GM12874 (cell line): ENCODE results near the gene CENPK.

Source experiments
- CTCF ChIP-seq: IDR thresholded peaks from 2 replicates; pipeline ENCODE4 v1.5.1; 2011; ENCODE audit warnings: low read depth, mild to moderate bottlenecking, control low read depth, low read length, moderate library complexity; ENCODE audit not compliant: insufficient read depth

The CENPK gene

GRCh38 chr5:65563777-65564176 lies 809 bp upstream of the CENPK start:
- no peak for TF ChIP-seq CTCF

- no peak for TF ChIP-seq CTCF
Observed at GRCh38 chr5:65556718-65557117, 6.2 kb downstream of the CENPK start.

- TF ChIP-seq CTCF = no peak
Observed at GRCh38 chr5:65556181-65556580, 6.8 kb downstream of the CENPK start.

- no peak for TF ChIP-seq CTCF
Observed at GRCh38 chr5:65555287-65555686, 7.7 kb downstream of the CENPK start.

- no peak for TF ChIP-seq CTCF
Observed at GRCh38 chr5:65553941-65554340, 9.0 kb downstream of the CENPK start.

- no peak for TF ChIP-seq CTCF
Observed at GRCh38 chr5:65548281-65548680, 14.7 kb downstream of the CENPK start.

- no peak for TF ChIP-seq CTCF
Observed at GRCh38 chr5:65546141-65546540, 16.8 kb downstream of the CENPK start.

GRCh38 chr5:65544473-65544872 lies 18.5 kb downstream of the CENPK start:
- TF ChIP-seq CTCF = no peak
